Renal cortex interstitium (tissue), 11 donors: ENCODE data around the gene BEST4. TPM values are rescaled to one million over a fixed set of nuclear protein-coding genes. Genes with fewer than 3 reads are reported as not detected.
"Not testable (repeated sequence)": the region's sequence is repeated elsewhere in the genome, so short reads cannot be mapped to it uniquely, and the experiment has no call there.

Experiments
- DNase-seq, 11 donors: peaks; one replicate each; pipeline ENCODE4 v3.0.0-alpha.2; 2013; ENCODE audit warnings: low read depth in 9 of 11, low spot score in 4 of 11; ENCODE audit errors: extremely low read depth in 1 of 11
- polyA plus RNA-seq, 3 donors: library from polyadenylated mRNA; unstranded; fragments of 120-200 nt; gene quantifications; one replicate each; pipeline ENCODE4 v1.2.1, GENCODE V29; 2013; ENCODE audit not compliant: insufficient read length in 3 of 3

BEST4 gene
- polyA plus RNA-seq, 3 donors, result 0.37 to 0.67 (median 0.65) TPM

DNA sequence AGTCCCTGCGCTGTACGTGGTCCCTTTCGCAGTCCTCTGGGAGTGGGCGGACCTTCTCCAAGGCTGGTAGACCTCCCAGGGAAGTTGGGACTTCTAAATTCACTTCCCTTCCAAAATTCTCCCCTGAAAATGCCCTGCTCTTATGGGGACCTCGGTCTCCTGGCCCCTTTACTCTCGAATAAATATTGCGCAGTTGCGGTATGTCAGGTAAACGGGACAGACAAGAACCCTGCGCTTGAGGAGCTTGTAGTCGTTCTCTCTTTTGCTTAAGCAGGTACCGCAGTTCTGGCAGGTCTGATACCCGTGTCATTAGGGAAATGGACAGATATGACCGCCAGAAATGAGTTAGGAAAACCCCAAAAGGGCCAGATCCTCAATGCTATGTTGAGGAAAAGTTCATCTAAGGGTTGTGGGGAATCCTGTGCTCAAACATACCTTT lies 47.8 kb downstream of the BEST4 start:
- DNase-seq, result no peak

DNA sequence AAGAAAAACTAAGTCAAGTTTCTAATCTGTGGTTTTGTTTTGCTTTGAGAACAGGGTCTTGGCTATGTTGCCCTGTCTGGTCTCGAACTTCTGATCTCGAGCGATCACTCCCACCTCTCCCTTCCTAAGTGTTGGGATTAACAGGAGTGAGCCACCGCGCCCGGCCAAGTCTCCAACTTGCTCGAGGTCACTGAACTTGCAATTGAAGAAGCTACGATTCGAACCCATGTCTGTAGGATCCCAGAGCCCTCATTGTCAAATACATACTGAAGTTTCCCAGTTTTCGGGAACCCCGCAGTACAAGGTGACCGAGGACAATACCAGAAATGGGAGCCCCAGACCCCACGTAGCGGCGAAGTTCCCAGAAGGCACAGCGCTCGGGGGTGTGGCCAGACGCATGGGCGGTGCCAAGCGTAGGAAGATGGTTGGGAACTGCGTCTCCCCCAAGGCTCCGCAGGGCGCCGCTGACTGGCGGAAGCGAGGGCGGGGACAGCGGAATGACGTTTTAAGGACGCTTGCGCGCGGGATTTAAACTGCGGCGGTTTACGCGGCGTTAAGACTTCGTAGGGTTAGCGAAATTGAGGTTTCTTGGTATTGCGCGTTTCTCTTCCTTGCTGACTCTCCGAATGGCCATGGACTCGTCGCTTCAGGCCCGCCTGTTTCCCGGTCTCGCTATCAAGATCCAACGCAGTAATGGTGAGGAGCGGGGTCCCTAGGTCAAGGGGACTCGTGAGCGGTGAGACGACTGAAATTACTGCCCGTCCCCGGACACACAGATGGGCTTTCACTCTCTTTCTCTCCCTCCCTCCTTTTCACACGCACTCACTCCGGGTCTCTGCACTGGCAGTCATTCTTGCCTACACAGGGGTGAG lies 48.4 kb downstream of the BEST4 start, which contains the start of gene KIF2C:
Gene KIF2C, plus strand, starts transcription at position 531 of the 872 bp plus-strand sequence. Its CDS starts 96 bp downstream, at position 627.
- peak; percentile 89 to 98 (median 95) for DNase-seq

DNA sequence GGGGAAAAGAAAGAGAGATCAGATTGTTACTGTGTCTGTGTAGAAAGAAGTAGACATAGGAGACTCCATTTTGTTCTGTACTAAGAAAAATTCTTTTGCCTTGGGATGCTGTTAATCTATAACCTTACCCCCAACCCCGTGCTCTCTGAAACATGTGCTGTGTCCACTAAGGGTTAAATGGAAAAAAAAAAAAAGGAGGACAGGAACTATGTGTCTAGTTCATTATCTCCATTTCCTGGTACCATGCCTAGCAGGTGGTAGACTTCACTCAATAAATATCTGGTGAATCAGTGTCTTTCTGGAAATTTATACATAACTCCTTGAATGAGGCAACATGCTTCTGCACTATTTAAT lies 49.0 kb downstream of the BEST4 start:
- DNase-seq, result not testable (repeated sequence)

DNA sequence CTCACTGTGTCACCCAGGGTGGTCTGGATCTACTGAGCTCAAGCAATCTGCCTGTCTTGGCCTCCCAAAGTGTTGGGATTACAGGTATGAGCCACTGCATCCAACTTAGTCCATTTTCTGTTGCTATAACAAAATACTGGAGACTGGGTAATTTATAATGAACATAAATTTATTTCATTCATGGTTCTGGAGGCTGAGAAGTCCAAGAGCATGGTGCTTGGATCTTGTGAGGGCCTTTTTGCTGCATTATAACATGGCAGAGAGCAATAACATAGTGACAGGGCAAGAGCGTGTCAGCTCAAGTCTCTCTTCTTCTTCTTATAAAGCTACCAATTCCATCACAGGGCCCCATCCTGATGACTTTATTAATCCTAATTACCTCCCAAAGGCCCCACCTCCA lies 52.0 kb downstream of the BEST4 start:
- no peak for DNase-seq

DNA sequence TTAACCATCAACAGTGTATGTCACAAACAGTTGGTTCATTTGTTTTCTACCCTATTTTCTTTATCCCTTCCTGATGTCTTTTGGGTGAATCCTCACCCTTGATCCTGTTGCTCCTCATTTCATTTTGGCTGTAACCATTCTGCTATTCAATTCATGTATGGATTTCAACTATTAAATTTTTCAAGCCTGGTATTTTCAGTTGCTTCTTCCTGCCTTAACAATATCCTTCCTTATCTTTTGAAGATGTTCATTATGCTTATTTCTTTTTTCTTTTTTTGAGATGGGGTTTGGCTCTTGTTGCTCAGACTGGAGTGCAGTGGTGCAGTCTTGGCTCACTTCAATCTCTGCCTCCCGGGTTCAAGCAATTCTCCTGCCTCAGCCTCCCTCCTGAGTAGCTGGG lies 54.2 kb downstream of the BEST4 start:
- DNase-seq, result no peak

Other genes with a start within 250 kb of the BEST4 start
- 10 to 100 TPM; 11.0 to 12.8 (median 12.1) TPM for gene TMEM53, start 113.7 kb downstream of the BEST4 start, polyA plus RNA-seq
- gene ARMH1, start 113.5 kb downstream of the BEST4 start, polyA plus RNA-seq, result 1 to 10 TPM; 6.0 to 8.8 (median 6.3) TPM
- gene RNU5D-1, start 57.0 kb downstream of the BEST4 start, polyA plus RNA-seq, result not detected
- 10 to 100 TPM; 22.7 to 32.6 (median 30.8) TPM for gene KIF2C, start 48.3 kb downstream of the BEST4 start, polyA plus RNA-seq
- gene RPS8, start 12.6 kb downstream of the BEST4 start, polyA plus RNA-seq, result 1,000 to 10,000 TPM; 2,233 to 2,482 (median 2,364) TPM
- 1 to 10 TPM; 5.9 to 8.0 (median 7.7) TPM for gene PLK3, start 12.2 kb upstream of the BEST4 start, polyA plus RNA-seq
- gene DYNLT4, start 19.2 kb upstream of the BEST4 start, polyA plus RNA-seq, result under 1 TPM in 2 of 3 donors, not detected in 1; 0.24 to 0.39 TPM
- 10 to 100 TPM; 12.7 to 25.7 (median 12.7) TPM for gene BTBD19, start 20.4 kb upstream of the BEST4 start, polyA plus RNA-seq
- 1 to 10 TPM; 3.8 to 6.6 (median 5.5) TPM for gene PTCH2, start 55.1 kb upstream of the BEST4 start, polyA plus RNA-seq
- gene EIF2B3, start 198.4 kb upstream of the BEST4 start, polyA plus RNA-seq, result 10 to 100 TPM; 28.2 to 34.5 (median 34.2) TPM
- gene HECTD3, start 223.2 kb upstream of the BEST4 start, polyA plus RNA-seq, result 10 to 100 TPM; 32.2 to 35.2 (median 32.3) TPM
- 100 to 1,000 TPM; 102 to 106 (median 105) TPM for gene UROD, start 224.1 kb upstream of the BEST4 start, polyA plus RNA-seq